Measurements from ENCODE around the gene BCAN.

DNA sequence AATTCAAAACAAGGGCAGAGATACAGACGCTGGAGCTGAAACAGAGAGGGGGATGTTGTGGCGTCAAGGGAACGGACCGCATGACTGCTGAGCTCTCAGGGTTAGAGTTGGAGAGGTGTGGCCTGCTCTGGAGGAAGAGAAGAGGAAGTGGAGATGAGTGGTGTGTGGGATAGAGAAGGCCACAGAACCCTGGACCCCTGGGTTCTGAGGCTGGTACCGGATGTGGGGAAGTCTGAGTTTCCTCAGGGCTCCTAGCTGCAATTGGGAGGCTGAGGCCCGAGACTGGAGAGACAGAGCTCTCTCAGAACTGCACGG, 1.8 kb downstream of the BCAN start:
- TF ChIP-seq, protein P1, sequence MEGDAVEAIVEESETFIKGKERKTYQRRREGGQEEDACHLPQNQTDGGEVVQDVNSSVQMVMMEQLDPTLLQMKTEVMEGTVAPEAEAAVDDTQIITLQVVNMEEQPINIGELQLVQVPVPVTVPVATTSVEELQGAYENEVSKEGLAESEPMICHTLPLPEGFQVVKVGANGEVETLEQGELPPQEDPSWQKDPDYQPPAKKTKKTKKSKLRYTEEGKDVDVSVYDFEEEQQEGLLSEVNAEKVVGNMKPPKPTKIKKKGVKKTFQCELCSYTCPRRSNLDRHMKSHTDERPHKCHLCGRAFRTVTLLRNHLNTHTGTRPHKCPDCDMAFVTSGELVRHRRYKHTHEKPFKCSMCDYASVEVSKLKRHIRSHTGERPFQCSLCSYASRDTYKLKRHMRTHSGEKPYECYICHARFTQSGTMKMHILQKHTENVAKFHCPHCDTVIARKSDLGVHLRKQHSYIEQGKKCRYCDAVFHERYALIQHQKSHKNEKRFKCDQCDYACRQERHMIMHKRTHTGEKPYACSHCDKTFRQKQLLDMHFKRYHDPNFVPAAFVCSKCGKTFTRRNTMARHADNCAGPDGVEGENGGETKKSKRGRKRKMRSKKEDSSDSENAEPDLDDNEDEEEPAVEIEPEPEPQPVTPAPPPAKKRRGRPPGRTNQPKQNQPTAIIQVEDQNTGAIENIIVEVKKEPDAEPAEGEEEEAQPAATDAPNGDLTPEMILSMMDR (conservative IDR thresholded peaks at IDR 0.05): no peak
- TF ChIP-seq ZFX (IDR thresholded peaks at IDR 0.05): no peak
